GM12801 (cell line): ENCODE results near the gene NRBF2.

Source experiments
- CTCF ChIP-seq: IDR thresholded peaks from one replicate; pipeline ENCODE4 v1.5.1; 2011; ENCODE audit warnings: control low read depth; ENCODE audit not compliant: insufficient read length; ENCODE audit errors: extremely low read depth

Gene NRBF2

GRCh38 chr10:63171926-63172325 lies 38.8 kb downstream of the NRBF2 start:
- TF ChIP-seq CTCF: no peak

- TF ChIP-seq CTCF: no peak
Observed at GRCh38 chr10:63173468-63174232, 40.5 kb downstream of the NRBF2 start.

GRCh38 chr10:63175534-63175933 lies 42.4 kb downstream of the NRBF2 start:
- no peak for TF ChIP-seq CTCF

GRCh38 chr10:63192826-63193225 lies 59.7 kb downstream of the NRBF2 start:
- no peak for TF ChIP-seq CTCF

GRCh38 chr10:63197344-63198092 lies 64.4 kb downstream of the NRBF2 start:
- TF ChIP-seq CTCF: no peak

GRCh38 chr10:63199716-63200115 lies 66.6 kb downstream of the NRBF2 start:
- TF ChIP-seq CTCF: no peak

- no peak for TF ChIP-seq CTCF
Observed at GRCh38 chr10:63200431-63200830, 67.3 kb downstream of the NRBF2 start.
